ENCODE data around the gene BUB3. TPM values are rescaled to one million over a fixed set of nuclear protein-coding genes. Genes with fewer than 3 reads are reported as not detected.

The BUB3 gene
- total and polyA plus RNA-seq, 2 of the 13 experiments (the other 11 are each of a cell fraction or from before 2014, with no cell fraction given): 174 to 188 TPM

DNA sequence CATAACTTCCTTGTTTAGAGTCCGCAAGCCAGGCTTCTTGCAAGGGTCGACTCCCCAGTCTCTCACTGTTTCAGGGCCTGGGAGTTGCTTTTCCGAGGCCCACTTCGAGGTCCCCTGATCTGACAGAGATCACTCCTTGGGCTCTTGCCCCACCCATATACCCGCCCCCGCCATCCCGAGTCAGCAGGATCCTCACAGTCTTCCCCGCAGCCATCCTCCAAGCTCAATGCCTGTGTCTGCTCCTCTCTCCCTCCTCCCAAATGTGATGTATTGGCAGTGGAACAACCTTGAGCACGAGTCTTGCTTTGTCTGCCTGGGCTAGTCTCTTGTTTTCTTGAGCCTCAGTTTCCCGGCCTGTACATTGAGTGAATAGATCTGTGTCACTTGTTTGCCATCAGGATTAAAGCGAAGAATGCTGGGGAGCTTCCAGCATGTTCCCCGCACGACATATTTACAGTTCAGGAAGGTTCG lies 8.6 kb upstream of the BUB3 start:
- BruUV-seq (replicated peaks): no TSS peak
- WGBS (ENCODE audit: low lambda C conversion rate): 16% methylated on average over 11 of the region's 14 CpGs
- H4K20me1 ChIP-seq (ENCODE audit: insufficient read depth, low read length): 0 out of 2 replicates have a peak, but pooled peaks cover 2% of the 10 kb centered on the region
- in situ Hi-C loops (cut with HindIII; ENCODE audit: extremely low pct_ligation_motif_present, low pct_unique_long_range_greater_than_20kb) (no loop called here), intact Hi-C loops (cut with micrococcal nuclease; ENCODE audit: unreplicated experiment) (no loop called here)
- H3K9ac ChIP-seq (ENCODE audit: insufficient read depth, low read depth, low read length): no peak overlapping the region
- no peak for DNase-seq (ENCODE audit: low spot score)
- no peaks in the 10 kb centered on the region for H3K9me3 ChIP-seq (ENCODE audit: low read length)
- H3K36me3 ChIP-seq (replicated peaks in 1 of 2; ENCODE audit: control insufficient read depth in 1 of 2, insufficient read depth in 2 of 2, low read length in 2 of 2): no peaks in the 10 kb centered on the region
- ATAC-seq: no peak
- no peak for TF ChIP-seq ISX (CRISPR knock-in tag; conservative IDR thresholded peaks at IDR 0.05)
- no peak for TF ChIP-seq ELK4 (CRISPR knock-in tag; IDR thresholded peaks at IDR 0.05; ENCODE audit: borderline replicate concordance)
- no peak for TF ChIP-seq ZNF615 (CRISPR knock-in tag; IDR thresholded peaks at IDR 0.05; ENCODE audit: borderline replicate concordance)
- no peak for TF ChIP-seq ZNF792 (CRISPR knock-in tag; IDR thresholded peaks at IDR 0.05)
- no peak for TF ChIP-seq ZNF75D (CRISPR knock-in tag; IDR thresholded peaks at IDR 0.05; ENCODE audit: borderline replicate concordance)
- no peak for TF ChIP-seq ZBTB33 (CRISPR knock-in tag; IDR thresholded peaks at IDR 0.05)
- TF ChIP-seq ZNF550 (CRISPR knock-in tag; IDR thresholded peaks at IDR 0.05; ENCODE audit: borderline replicate concordance): no peak
- TF ChIP-seq MAFK (conservative IDR thresholded peaks at IDR 0.05 in 1 of 2, IDR thresholded peaks at IDR 0.05 in 1 of 2; ENCODE audit: low read length in 2 of 2): no peak
- TF ChIP-seq ATRX (CRISPR knock-in tag; IDR thresholded peaks at IDR 0.05; ENCODE audit: borderline replicate concordance): no peak
- TF ChIP-seq HMG20B (CRISPR knock-in tag; conservative IDR thresholded peaks at IDR 0.05): no peak
- TF ChIP-seq ZNF577 (CRISPR knock-in tag; IDR thresholded peaks at IDR 0.05; ENCODE audit: borderline replicate concordance, low read depth): no peak
- no peak overlapping the region for H3K4me3 ChIP-seq (replicated peaks in 1 of 3; ENCODE audit: insufficient read depth in 1 of 3, low read depth in 2 of 3, low read length in 3 of 3)
- ChIA-PET POLR2A (interaction anchor here (1.0 kb wide), 1 partner anchor 9 kb away, joined by 3 read pairs; the partner anchor contains the start of gene BUB3), CTCF (ENCODE audit: low intra/inter-chr PET ratio, low total read pairs) (no interaction called here)
- H3K27me3 ChIP-seq (ENCODE audit: control insufficient read depth in 1 of 2, insufficient read depth in 2 of 2, low read length in 2 of 2): peaks cover 38 to 98% of the 10 kb centered on the region in 2 experiments
- H3K79me2 ChIP-seq (ENCODE audit: insufficient read depth, low read length): no peaks in the 10 kb centered on the region
- H3K4me2 ChIP-seq (ENCODE audit: low read depth, low read length): no peak overlapping the region
- no peak overlapping the region for H2AFZ ChIP-seq (ENCODE audit: low read length)
- peaks cover 51% of the 10 kb centered on the region for H3K4me1 ChIP-seq (ENCODE audit: insufficient read depth, low read length)
- H3K27ac ChIP-seq (ENCODE audit: extremely low read length, insufficient read depth, low read length): no peak overlapping the region
- no peak for FAIRE-seq

Measured in HepG2 (cell line).